Gastroesophageal sphincter (tissue), 4 donors: ENCODE data around the gene LCE6A. TPM values are rescaled to one million over a fixed set of nuclear protein-coding genes. Genes with fewer than 3 reads are reported as not detected.

ENCODE experiments used
- ATAC-seq: fragments of 150-250 bp; one replicate; pipeline ENCODE4 v1.9.1; 2016; ENCODE audit warnings: mild to moderate bottlenecking, moderate library complexity
- H3K27ac ChIP-seq, 4 donors: fragments of 200-600 bp; sonication (generic) in 3 of 4; 1 replicate in 3 of 4; 2 replicates in 1 of 4; pipeline ENCODE4 v1.5.1; 2016 to 2019
- H3K27me3 ChIP-seq: fragments of 200-600 bp; sonication (generic); one replicate; pipeline ENCODE4 v1.5.1; 2019
- H3K36me3 ChIP-seq, 2 donors: fragments of 200-600 bp; sonication (generic); one replicate each; pipeline ENCODE4 v1.5.1; 2019; ENCODE audit warnings: control low read depth in 1 of 2
- H3K4me1 ChIP-seq, 3 donors: fragments of 200-600 bp; sonication (generic); 1 replicate in 2 of 3; 2 replicates in 1 of 3; pipeline ENCODE4 v1.5.1; 2016 to 2019; ENCODE audit warnings: control low read depth in 2 of 3
- H3K4me3 ChIP-seq, 2 donors: fragments of 200-600 bp; sonication (generic); one replicate each; pipeline ENCODE4 v1.5.1; 2019; ENCODE audit warnings: mild to moderate bottlenecking in 1 of 2, moderate library complexity in 1 of 2
- H3K9me3 ChIP-seq, 3 donors: fragments of 200-600 bp; sonication (generic); one replicate each; pipeline ENCODE4 v1.5.1; 2017 to 2019; ENCODE audit warnings: control low read depth in 2 of 3
- EP300 ChIP-seq: sonication (generic); formaldehyde crosslinking; IDR thresholded peaks from one replicate; pipeline ENCODE4 v1.6.1; 2017; ENCODE audit warnings: antibody characterized with exemption, mild to moderate bottlenecking
- POLR2A ChIP-seq, 2 donors: fragments of 450-650 bp; IDR thresholded peaks; one replicate each; pipeline ENCODE4 v1.6.1; 2017; ENCODE audit warnings: antibody characterized with exemption in 2 of 2, mild to moderate bottlenecking in 2 of 2, moderate library complexity in 1 of 2
- POLR2AphosphoS5 ChIP-seq: sonication (generic); formaldehyde crosslinking; IDR thresholded peaks from one replicate; pipeline ENCODE4 v1.6.1; 2017; ENCODE audit warnings: antibody characterized with exemption
- WGBS, 2 donors: methylation state at CpG; one replicate each; pipeline ENCODE4 v1.1.5; 2018; ENCODE audit warnings: low coverage in 1 of 2; 5-methylcytosine and 5-hydroxymethylcytosine counted together
- total RNA-seq, 4 donors: library from RNA; depleted of rRNA; stranded (reverse); fragments of >200 nt; gene quantifications; one replicate each; pipeline ENCODE4 v1.1.0, GENCODE V29; 2016
- TF ChIP-seq, protein P1 (sequence below), 4 experiments: fragments of 200-600 bp in 2 of 4; fragments of 450-650 bp in 2 of 4; sonication (generic) in 1 of 4; IDR thresholded peaks; one replicate each; pipeline ENCODE4 v1.5.1; 2017 to 2019; ENCODE audit warnings: antibody characterized with exemption in 4 of 4, mild to moderate bottlenecking in 2 of 4, moderate library complexity in 2 of 4

Gene LCE6A, protein sequence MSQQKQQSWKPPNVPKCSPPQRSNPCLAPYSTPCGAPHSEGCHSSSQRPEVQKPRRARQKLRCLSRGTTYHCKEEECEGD
- not detected for total RNA-seq

DNA sequence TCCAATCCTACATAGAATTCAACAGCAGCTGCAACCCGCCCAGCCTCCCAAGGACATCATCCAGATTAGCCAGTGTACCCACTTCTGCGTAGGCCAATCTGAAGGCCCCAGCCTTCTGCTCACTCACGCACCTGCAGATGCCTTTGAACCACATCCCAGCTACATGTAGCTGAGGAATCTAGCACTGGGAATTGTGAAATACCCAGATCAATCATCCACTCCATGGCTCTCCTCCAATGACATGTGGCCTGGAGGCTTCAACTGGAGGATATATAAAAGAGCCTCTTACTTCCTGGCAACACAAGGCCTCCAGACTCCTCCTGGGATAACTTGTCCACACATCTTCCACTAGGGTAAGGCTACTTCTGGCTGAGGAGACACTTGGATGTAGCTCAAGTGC lies at the start of gene LCE6A:
Gene LCE6A (plus strand): TSS at position 301 of the 400 bp plus-strand sequence. CDS start 665 bp downstream, outside the sequence.
- Histone ChIP-seq H3K9me3 (no peaks in the 10 kb centered on the region), H3K4me3 (no peak within 1 kb of the TSS), H3K27me3 (no peaks in the 10 kb centered on the region), H3K27ac (no peak within 1 kb of the TSS), H3K36me3 (no peaks in the 10 kb centered on the region), H3K4me1 (no peaks in the 10 kb centered on the region)
- 50 to 93% methylated on average over 1 to 3 of the region's 3 CpGs for WGBS, 2 donors
- no peak for ATAC-seq
- TF ChIP-seq POLR2AphosphoS5: no peak
- TF ChIP-seq, protein P1, sequence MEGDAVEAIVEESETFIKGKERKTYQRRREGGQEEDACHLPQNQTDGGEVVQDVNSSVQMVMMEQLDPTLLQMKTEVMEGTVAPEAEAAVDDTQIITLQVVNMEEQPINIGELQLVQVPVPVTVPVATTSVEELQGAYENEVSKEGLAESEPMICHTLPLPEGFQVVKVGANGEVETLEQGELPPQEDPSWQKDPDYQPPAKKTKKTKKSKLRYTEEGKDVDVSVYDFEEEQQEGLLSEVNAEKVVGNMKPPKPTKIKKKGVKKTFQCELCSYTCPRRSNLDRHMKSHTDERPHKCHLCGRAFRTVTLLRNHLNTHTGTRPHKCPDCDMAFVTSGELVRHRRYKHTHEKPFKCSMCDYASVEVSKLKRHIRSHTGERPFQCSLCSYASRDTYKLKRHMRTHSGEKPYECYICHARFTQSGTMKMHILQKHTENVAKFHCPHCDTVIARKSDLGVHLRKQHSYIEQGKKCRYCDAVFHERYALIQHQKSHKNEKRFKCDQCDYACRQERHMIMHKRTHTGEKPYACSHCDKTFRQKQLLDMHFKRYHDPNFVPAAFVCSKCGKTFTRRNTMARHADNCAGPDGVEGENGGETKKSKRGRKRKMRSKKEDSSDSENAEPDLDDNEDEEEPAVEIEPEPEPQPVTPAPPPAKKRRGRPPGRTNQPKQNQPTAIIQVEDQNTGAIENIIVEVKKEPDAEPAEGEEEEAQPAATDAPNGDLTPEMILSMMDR (IDR thresholded peaks at IDR 0.05): no peak
- no peak for TF ChIP-seq EP300
- no peak for TF ChIP-seq POLR2A (IDR thresholded peaks at IDR 0.05)

DNA sequence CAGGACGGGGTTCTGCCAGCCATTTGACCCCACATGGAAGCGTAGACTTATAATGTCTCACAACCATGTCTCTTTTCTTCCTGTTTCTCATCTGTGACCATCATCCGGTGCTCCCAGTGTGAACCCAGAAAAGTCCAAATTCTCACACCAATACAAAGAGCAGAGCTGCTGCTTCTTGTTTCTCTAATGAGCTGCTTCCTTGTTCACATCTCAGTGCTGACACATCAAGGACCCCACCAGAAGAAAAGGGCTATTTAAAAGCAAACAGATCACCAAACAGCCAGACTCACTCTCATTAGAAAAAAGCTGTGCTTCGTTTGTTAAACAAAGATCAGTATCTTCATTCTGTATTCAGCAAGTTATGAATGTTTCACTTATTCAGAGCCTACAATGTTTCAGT lies 47.0 kb upstream of the LCE6A start:
- no peaks in the 10 kb centered on the region for H3K27me3 ChIP-seq
- no peak overlapping the region for H3K27ac ChIP-seq
- no peaks in the 10 kb centered on the region for H3K36me3 ChIP-seq
- H3K4me3 ChIP-seq: no peak overlapping the region
- no peaks in the 10 kb centered on the region for H3K4me1 ChIP-seq
- no peak for ATAC-seq
- H3K9me3 ChIP-seq: no peaks in the 10 kb centered on the region
- TF ChIP-seq EP300 (no peak), POLR2AphosphoS5 (no peak), POLR2A (IDR thresholded peaks at IDR 0.05) (no peak)
- TF ChIP-seq, protein P1 (IDR thresholded peaks at IDR 0.05): no peak
- whole genome bisulfite sequencing, 2 donors: 59 to 64% methylated on average over 4 of the region's 4 CpGs

DNA sequence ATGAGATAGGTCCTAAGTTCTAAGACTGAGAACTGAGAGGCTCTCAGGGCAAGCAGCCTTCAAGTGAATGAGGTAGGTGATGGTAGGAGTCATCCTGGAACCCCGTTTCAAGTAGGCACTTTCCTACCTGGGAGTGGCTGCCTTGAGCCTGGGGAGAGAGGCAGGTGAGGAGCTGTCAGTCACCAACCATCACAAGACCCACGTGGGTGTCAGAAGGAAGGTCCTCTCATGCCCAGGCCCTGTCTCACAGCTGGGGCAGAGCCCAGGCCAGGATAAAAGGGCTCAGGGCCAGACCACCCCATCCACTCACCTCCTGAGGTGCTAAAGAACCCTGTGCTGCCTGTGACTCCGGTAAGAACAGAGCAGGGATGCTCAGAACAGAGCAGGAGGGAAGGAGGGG lies 46.2 kb upstream of the LCE6A start, which contains the start of gene LCE1D:
Gene LCE1D (plus strand): TSS at position 301 of the 400 bp plus-strand sequence. CDS start 1,074 bp downstream, outside the sequence.
- Histone ChIP-seq H3K4me1 (no peaks in the 10 kb centered on the region), H3K9me3 (no peaks in the 10 kb centered on the region), H3K36me3 (no peaks in the 10 kb centered on the region), H3K27me3 (no peaks in the 10 kb centered on the region), H3K27ac (no peak within 1 kb of the TSS), H3K4me3 (no peak within 1 kb of the TSS)
- WGBS, 2 donors: 60% methylated on average over 2 of the region's 3 CpGs; no CpG with 5 or more reads in 1 of the 2 donors
- ATAC-seq: no peak
- TF ChIP-seq POLR2A (IDR thresholded peaks at IDR 0.05): no peak
- TF ChIP-seq, protein P1 (IDR thresholded peaks at IDR 0.05): no peak
- TF ChIP-seq EP300: no peak
- TF ChIP-seq POLR2AphosphoS5: no peak

DNA sequence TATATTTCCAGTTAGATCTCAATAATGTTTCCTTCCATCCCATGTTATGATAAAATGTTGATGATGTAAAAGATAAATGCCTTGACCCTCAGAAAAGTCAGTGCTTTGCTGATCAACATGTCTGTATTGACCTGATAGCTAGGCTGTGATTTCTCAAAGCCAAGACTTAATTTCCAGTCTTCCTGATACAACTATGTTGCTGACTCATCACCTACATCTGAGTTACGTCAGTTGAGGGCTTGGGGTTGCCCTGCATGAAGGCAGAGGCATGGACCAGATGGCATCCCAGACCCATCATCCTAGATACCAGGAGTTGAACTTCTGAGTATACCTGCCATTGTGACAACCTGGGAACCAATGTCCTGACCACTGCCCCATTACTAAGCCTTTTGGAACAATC lies 41.3 kb upstream of the LCE6A start:
- Histone ChIP-seq H3K36me3 (no peaks in the 10 kb centered on the region), H3K4me1 (no peaks in the 10 kb centered on the region), H3K9me3 (no peaks in the 10 kb centered on the region), H3K27me3 (no peaks in the 10 kb centered on the region), H3K27ac (no peak overlapping the region), H3K4me3 (no peak overlapping the region)
- no CpG with 5 or more reads among the region's 1 CpG for WGBS, 2 donors
- TF ChIP-seq POLR2A (IDR thresholded peaks at IDR 0.05): no peak
- no peak for TF ChIP-seq EP300
- TF ChIP-seq POLR2AphosphoS5: no peak
- TF ChIP-seq, protein P1 (IDR thresholded peaks at IDR 0.05): no peak
- ATAC-seq: no peak

DNA sequence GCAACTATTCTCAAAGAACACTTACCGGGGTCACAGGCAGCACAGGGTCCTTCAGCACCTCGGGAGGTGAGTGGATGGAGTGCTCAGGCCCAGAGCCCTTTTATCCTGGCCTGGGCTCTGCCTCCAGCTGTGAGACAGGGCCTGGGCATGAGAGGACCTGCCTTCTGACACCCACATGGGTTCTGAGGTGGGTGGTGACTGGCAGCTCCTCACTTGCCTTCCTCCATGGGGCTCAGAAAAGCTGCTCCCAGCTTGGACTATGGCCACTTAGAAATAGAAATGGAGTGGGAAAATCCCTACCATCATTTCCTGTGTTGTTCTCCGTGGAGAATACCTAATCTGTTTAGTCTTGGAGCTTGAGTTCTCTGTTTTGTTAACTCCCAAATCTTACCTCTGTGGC lies 36.1 kb upstream of the LCE6A start, which contains the start of gene LCE1C:
Gene LCE1C (minus strand): TSS at position 76 of the 400 bp plus-strand sequence. CDS start 1,173 bp downstream, outside the sequence.
- Histone ChIP-seq H3K9me3 (no peaks in the 10 kb centered on the region), H3K27me3 (no peaks in the 10 kb centered on the region)
- 20 to 29% methylated on average over 1 of the region's 3 CpGs for WGBS, 2 donors

More for the DNA sequence above, 36.1 kb upstream of the LCE6A start, which contains the start of gene LCE1C:
- TF ChIP-seq, protein P1 (IDR thresholded peaks at IDR 0.05): no peak
- no peak for TF ChIP-seq EP300
- TF ChIP-seq POLR2AphosphoS5: no peak
- no peak for ATAC-seq
- H3K36me3 ChIP-seq: no peaks in the 10 kb centered on the region
- H3K4me1 ChIP-seq: no peaks in the 10 kb centered on the region
- H3K27ac ChIP-seq: no peak within 1 kb of the TSS
- no peak within 1 kb of the TSS for H3K4me3 ChIP-seq
